Ishikawa (cell line): ENCODE measurements around the gene RHOBTB3.

Experiments used
- CEBPB ChIP-seq: IDR thresholded peaks from 2 replicates; pipeline ENCODE4 v1.6.1; 2012
- EGR1 ChIP-seq: IDR thresholded peaks from 2 replicates; pipeline ENCODE4 v1.6.1; 2012
- EP300 ChIP-seq: IDR thresholded peaks from 2 replicates; pipeline ENCODE4 v1.6.1; 2012; ENCODE audit warnings: borderline replicate concordance
- FOXM1 ChIP-seq: IDR thresholded peaks from 2 replicates; pipeline ENCODE4 v1.6.1; 2012; ENCODE audit warnings: low read depth, borderline replicate concordance
- MAX ChIP-seq: IDR thresholded peaks from 2 replicates; pipeline ENCODE4 v1.6.1; 2012
- RAD21 ChIP-seq: IDR thresholded peaks from 2 replicates; pipeline ENCODE4 v1.6.1; 2012; ENCODE audit warnings: low read depth
- REST ChIP-seq: IDR thresholded peaks from 2 replicates; pipeline ENCODE4 v1.6.1; 2012; ENCODE audit warnings: low read depth, mild to moderate bottlenecking
- USF1 ChIP-seq: IDR thresholded peaks from 2 replicates; pipeline ENCODE4 v1.6.1; 2012
- YY1 ChIP-seq: IDR thresholded peaks from 2 replicates; pipeline ENCODE4 v1.6.1; 2012; ENCODE audit warnings: low read depth

- TF ChIP-seq MAX = no peak
- no peak for TF ChIP-seq RAD21
- no peak for TF ChIP-seq EP300
- TF ChIP-seq FOXM1 = no peak
- TF ChIP-seq CEBPB = no peak
- TF ChIP-seq YY1 = no peak
- no peak for TF ChIP-seq REST
- TF ChIP-seq USF1 = no peak
- no peak for TF ChIP-seq EGR1
Observed at GRCh38 chr5:95823218-95823737, 92.1 kb downstream of the RHOBTB3 start.
